Measurements from ENCODE around the gene MEIKIN.

The MEIKIN gene

DNA sequence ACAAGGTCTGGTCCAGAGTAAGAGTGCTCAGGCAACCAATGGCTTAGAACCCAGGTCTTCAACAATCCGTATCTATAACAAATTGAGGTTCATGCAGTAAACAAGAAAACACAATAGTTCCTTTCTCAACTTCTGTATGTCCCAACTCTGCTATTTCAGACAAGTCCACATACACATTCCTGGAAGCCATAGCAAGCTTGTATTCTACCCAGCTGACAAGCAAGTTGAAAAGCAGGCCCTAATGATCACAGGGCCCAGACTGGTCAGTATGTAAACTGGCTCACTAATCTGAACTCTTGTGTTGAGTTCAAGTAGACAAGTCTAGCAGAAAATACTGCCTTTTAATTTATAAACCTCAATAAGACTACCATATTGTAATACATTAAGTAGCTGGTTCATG, 175.5 kb downstream of the MEIKIN start:
- no peak for DNase-seq (ENCODE audit: insufficient read length, low spot score)
- no peak for FAIRE-seq
- TF ChIP-seq, protein P1, sequence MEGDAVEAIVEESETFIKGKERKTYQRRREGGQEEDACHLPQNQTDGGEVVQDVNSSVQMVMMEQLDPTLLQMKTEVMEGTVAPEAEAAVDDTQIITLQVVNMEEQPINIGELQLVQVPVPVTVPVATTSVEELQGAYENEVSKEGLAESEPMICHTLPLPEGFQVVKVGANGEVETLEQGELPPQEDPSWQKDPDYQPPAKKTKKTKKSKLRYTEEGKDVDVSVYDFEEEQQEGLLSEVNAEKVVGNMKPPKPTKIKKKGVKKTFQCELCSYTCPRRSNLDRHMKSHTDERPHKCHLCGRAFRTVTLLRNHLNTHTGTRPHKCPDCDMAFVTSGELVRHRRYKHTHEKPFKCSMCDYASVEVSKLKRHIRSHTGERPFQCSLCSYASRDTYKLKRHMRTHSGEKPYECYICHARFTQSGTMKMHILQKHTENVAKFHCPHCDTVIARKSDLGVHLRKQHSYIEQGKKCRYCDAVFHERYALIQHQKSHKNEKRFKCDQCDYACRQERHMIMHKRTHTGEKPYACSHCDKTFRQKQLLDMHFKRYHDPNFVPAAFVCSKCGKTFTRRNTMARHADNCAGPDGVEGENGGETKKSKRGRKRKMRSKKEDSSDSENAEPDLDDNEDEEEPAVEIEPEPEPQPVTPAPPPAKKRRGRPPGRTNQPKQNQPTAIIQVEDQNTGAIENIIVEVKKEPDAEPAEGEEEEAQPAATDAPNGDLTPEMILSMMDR (IDR thresholded peaks at IDR 0.05; ENCODE audit: insufficient read depth, missing control alignments): no peak

DNA sequence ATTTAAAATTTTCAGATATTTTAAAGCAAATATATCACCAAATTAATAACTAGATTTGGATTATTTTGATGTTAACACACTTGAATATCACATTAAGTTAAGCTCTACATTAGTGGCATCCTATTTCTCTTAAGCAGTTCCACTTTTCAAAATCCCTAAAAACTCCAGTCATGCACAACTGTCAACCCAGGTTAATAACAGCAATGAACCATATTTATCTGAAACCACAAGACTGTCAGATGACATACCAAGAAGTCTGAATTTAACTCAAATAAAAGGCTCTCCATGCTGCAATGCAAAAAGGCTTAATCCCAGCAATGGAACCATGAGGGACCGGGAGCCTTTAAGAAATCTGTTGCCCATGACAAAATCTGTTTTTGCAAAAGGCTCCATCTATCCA, 176.1 kb downstream of the MEIKIN start:
- TF ChIP-seq, protein P1 (IDR thresholded peaks at IDR 0.05; ENCODE audit: insufficient read depth, missing control alignments): no peak
- DNase-seq (ENCODE audit: insufficient read length, low spot score) (no peak), FAIRE-seq (no peak)

DNA sequence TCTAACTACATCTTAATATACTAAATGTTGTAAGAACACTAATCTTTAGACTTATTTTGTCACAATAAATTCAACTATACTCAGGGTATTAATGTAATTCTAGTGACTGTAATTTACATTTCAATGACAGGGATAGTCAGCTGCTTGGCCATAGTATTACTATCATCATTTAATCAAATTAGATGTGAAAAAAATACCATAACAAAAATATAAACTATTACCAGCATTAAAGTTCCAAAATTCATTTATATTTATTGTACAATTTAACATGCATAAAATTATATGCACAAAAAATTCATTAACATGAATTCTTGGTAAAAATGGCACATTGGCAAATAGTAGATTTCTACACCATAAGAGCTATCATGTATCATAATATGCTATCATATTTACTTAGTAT, 177.6 kb downstream of the MEIKIN start:
- FAIRE-seq: no peak
- TF ChIP-seq, protein P1 (IDR thresholded peaks at IDR 0.05; ENCODE audit: insufficient read depth, missing control alignments): no peak
- no peak for DNase-seq (ENCODE audit: insufficient read length, low spot score)

DNA sequence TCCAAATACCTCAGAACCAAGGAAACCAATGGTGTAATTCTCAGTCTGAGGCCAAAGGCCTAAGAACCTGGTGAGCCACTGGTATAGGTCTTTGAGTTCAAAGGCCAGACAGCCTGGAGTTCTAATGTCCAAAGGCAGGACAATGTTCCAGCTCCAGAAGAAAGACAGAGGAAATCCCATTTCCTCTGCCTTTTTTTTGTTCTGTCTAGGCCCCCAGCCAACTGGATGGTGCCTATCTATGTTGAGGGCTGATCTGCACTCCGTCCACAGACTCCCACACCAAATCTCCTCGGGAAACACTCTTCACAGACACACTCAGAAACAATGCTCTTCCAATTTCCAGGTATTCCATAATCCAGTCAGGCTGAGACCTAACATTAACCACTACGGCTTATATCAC, 178.8 kb downstream of the MEIKIN start:
- no peak for DNase-seq (ENCODE audit: insufficient read length, low spot score)
- TF ChIP-seq, protein P1 (IDR thresholded peaks at IDR 0.05; ENCODE audit: insufficient read depth, missing control alignments): no peak
- no peak for FAIRE-seq

DNA sequence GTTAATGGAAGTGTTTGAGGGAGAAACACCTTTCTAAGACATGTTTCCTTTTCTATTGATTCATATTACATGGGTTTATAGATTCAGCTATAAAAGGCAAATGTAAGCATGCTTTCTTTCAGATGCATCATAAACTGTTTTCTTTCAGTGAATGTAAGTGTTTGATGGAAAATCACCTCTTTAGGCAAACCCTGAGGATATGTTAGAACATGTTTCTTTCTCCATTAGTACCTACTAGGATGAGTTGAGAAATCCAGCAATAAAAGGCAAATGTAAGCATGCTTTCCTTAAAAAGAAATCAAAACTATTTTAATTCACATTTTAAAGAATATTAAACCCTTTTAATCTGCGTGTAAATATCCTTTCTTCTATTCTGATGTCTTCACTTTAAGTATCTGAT, 180.2 kb downstream of the MEIKIN start:
- no peak for DNase-seq (ENCODE audit: insufficient read length, low spot score)
- no peak for FAIRE-seq
- TF ChIP-seq, protein P1 (IDR thresholded peaks at IDR 0.05; ENCODE audit: insufficient read depth, missing control alignments): no peak

DNA sequence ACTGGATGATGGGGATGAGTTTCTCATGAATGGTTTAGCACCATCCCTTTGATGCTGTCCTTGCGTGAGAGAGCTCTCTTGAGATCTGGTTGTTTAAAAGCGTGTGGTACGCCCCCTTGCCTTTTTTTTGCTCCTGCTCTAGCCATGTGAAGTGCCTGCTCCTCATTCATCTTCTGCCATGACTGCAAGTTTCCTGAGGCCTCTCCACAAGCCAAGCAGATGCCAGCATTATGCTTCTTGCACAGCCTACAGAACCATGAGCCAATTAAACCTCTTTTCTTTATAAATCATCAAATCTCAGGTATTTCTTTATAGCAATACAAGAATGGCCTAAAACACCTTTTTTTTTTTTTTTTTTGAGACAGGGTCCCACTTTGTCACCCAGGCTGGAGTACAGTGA, 181.5 kb downstream of the MEIKIN start:
- TF ChIP-seq, protein P1 (IDR thresholded peaks at IDR 0.05; ENCODE audit: insufficient read depth, missing control alignments): no peak
- no peak for DNase-seq (ENCODE audit: insufficient read length, low spot score)
- FAIRE-seq: no peak

DNA sequence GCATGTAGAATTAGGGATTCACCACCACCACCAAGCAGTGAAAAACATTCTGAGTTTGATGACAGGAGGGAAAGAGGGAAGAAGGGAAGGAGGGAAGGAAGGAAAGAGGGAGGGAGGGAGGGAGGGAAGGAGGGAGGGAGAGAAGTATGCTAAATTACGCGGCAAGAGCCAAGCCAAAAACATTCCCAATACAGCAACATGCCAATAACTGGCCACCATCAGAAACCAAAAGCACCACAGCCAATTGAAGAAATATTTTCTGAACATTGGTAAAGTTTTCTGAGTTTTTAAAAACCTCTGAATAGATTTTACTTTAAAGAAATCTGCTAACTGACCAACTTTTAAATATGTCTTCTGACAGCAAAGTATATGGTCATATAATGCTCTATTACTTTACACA, 184.7 kb downstream of the MEIKIN start:
- TF ChIP-seq, protein P1 (IDR thresholded peaks at IDR 0.05; ENCODE audit: insufficient read depth, missing control alignments): no peak
- FAIRE-seq: no peak
- no peak for DNase-seq (ENCODE audit: insufficient read length, low spot score)
